Endodermal cell (in vitro differentiated cells): Measurements from ENCODE around the gene RYR2. TPM values are rescaled to one million over a fixed set of nuclear protein-coding genes. Genes with fewer than 3 reads are reported as not detected.

ENCODE experiments used
- DNase-seq: peaks from one replicate; pipeline ENCODE4 v3.0.0-alpha.2; 2017
- H3K27ac ChIP-seq: 2 replicates; pipeline ENCODE4 v1.5.1; 2013; ENCODE audit warnings: mild to moderate bottlenecking, low read depth, low read length, moderate library complexity
- H3K27me3 ChIP-seq: 2 replicates; pipeline ENCODE4 v1.6.1; 2013; ENCODE audit warnings: mild to moderate bottlenecking, low read length, moderate library complexity; ENCODE audit not compliant: insufficient read depth, control insufficient read depth, poor library complexity, severe bottlenecking
- H3K36me3 ChIP-seq: 2 replicates; pipeline ENCODE4 v1.7.0; 2013; ENCODE audit warnings: mild to moderate bottlenecking, low read length, moderate library complexity; ENCODE audit not compliant: control insufficient read depth, insufficient read depth
- H3K4me1 ChIP-seq: one replicate; pipeline ENCODE4 v1.7.0; 2013; ENCODE audit warnings: low read length; ENCODE audit not compliant: control insufficient read depth, insufficient read depth
- H3K4me3 ChIP-seq: 2 replicates; pipeline ENCODE4 v1.5.1; 2013; ENCODE audit warnings: mild to moderate bottlenecking, low read length, moderate library complexity
- H3K9ac ChIP-seq: 2 replicates; pipeline ENCODE4 v1.6.1; 2013; ENCODE audit warnings: mild to moderate bottlenecking, low read length, moderate library complexity; ENCODE audit not compliant: poor library complexity, severe bottlenecking; ENCODE audit errors: extremely low read depth
- H3K9me3 ChIP-seq: 2 replicates; pipeline ENCODE4 v1.6.1; 2013; ENCODE audit warnings: mild to moderate bottlenecking, low read length, moderate library complexity; ENCODE audit not compliant: control insufficient read depth
- H3K27ac Mint-ChIP-seq: 2 replicates; pipeline ENCODE4 v1.8.0; 2020; ENCODE audit warnings: mixed read lengths
- H3K27me3 Mint-ChIP-seq: 2 replicates; pipeline ENCODE4 v1.8.0; 2021; ENCODE audit warnings: mild to moderate bottlenecking, mixed read lengths; ENCODE audit not compliant: insufficient read depth
- H3K36me3 Mint-ChIP-seq: 2 replicates; pipeline ENCODE4 v1.8.0; 2020; ENCODE audit warnings: low read depth, mixed read lengths
- H3K4me1 Mint-ChIP-seq: 2 replicates; pipeline ENCODE4 v1.8.0; 2020; ENCODE audit warnings: mixed read lengths
- H3K4me3 Mint-ChIP-seq: 2 replicates; pipeline ENCODE4 v1.8.0; 2020; ENCODE audit warnings: mild to moderate bottlenecking, moderate library complexity, mixed read lengths
- H3K9me3 Mint-ChIP-seq: 2 replicates; pipeline ENCODE4 v1.8.0; 2020; ENCODE audit warnings: mild to moderate bottlenecking, mixed read lengths
- WGBS, 2 experiments: methylation state at CpG; one replicate each; pipeline versions ENCODE4 v1.1.5 to v1.1.7; 2013; ENCODE audit warnings: missing lambda C conversion rate in 2 of 2, mixed read lengths in 1 of 2; ENCODE audit not compliant: insufficient coverage in 1 of 2, insufficient read length in 1 of 2; 5-methylcytosine and 5-hydroxymethylcytosine counted together
- total RNA-seq, 2 donors: library from RNA; stranded (reverse); fragmentation: NEBNext Ultra II Directional in 1 of 2; extraction: Animal tissue kit (Norgen Biotek cat#: 25700) in 1 of 2; gene quantifications; 2 replicates in 1 of 2; 3 replicates in 1 of 2; pipeline ENCODE4 v1.2.1, GENCODE V29; 2021
- TF ChIP-seq, protein P1 (sequence below): fragments of 200-600 bp; sonication (generic); conservative IDR thresholded peaks from 2 replicates; pipeline ENCODE4 v1.5.0; 2021; ENCODE audit warnings: antibody characterized with exemption, mild to moderate bottlenecking

Gene RYR2
- total RNA-seq, 2 donors from 2014 or later = 0.95 to 2.4 TPM

DNA sequence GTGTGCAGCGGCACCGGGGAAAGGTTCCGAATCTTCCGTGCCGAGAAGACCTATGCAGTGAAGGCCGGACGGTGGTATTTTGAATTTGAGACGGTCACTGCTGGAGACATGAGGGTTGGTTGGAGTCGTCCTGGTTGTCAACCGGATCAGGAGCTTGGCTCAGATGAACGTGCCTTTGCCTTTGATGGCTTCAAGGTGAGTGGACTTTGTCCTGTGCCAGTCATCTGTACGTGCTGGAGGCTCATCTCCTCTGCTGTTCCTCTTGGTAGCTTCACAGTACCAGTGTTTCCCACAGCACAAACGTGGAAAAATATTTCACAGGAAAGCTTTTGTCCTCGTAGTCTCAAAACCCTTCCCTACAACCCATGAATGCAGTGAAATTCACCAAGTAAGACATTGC lies 524.6 kb downstream of the RYR2 start:
- Mint-ChIP-seq H3K27ac (no peak overlapping the region), H3K9me3 (no peaks in the 10 kb centered on the region), H3K4me1 (no peaks in the 10 kb centered on the region), H3K36me3 (no peaks in the 10 kb centered on the region), H3K4me3 (no peak overlapping the region), H3K27me3 (no peaks in the 10 kb centered on the region)
- no peaks in the 10 kb centered on the region for H3K4me1 ChIP-seq
- TF ChIP-seq, protein P1, sequence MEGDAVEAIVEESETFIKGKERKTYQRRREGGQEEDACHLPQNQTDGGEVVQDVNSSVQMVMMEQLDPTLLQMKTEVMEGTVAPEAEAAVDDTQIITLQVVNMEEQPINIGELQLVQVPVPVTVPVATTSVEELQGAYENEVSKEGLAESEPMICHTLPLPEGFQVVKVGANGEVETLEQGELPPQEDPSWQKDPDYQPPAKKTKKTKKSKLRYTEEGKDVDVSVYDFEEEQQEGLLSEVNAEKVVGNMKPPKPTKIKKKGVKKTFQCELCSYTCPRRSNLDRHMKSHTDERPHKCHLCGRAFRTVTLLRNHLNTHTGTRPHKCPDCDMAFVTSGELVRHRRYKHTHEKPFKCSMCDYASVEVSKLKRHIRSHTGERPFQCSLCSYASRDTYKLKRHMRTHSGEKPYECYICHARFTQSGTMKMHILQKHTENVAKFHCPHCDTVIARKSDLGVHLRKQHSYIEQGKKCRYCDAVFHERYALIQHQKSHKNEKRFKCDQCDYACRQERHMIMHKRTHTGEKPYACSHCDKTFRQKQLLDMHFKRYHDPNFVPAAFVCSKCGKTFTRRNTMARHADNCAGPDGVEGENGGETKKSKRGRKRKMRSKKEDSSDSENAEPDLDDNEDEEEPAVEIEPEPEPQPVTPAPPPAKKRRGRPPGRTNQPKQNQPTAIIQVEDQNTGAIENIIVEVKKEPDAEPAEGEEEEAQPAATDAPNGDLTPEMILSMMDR = no peak
- no peak overlapping the region for H3K27ac ChIP-seq
- DNase-seq = no peak
- no peaks in the 10 kb centered on the region for H3K9me3 ChIP-seq
- no peak overlapping the region for H3K9ac ChIP-seq
- no peak overlapping the region for H3K4me3 ChIP-seq
- H3K27me3 ChIP-seq = no peaks in the 10 kb centered on the region
- 92 to 99% methylated on average over 10 to 14 of the region's 14 CpGs for WGBS, 2 experiments
- H3K36me3 ChIP-seq = no peaks in the 10 kb centered on the region

DNA sequence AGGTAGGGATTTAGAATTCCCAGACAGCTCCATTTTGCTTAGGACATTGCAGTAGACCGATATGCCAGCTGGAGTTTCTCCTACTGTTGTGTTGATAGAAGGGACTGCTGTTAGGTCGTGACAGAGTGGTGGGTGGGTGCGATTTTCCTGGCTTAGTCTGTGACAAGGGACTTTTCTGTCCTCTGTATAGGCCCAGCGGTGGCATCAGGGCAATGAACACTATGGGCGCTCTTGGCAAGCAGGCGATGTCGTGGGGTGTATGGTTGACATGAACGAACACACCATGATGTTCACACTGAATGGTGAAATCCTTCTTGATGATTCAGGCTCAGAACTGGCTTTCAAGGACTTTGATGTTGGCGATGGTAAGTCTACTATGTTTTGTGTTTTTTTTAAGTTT lies 527.0 kb downstream of the RYR2 start:
- TF ChIP-seq, protein P1 = no peak
- no peak for DNase-seq
- Histone ChIP-seq H3K27ac (no peak overlapping the region), H3K9me3 (no peaks in the 10 kb centered on the region), H3K27me3 (no peaks in the 10 kb centered on the region), H3K4me3 (no peak overlapping the region), H3K4me1 (no peaks in the 10 kb centered on the region), H3K9ac (no peak overlapping the region), H3K36me3 (no peaks in the 10 kb centered on the region)
- no peaks in the 10 kb centered on the region for H3K4me1 Mint-ChIP-seq
- 80 to 81% methylated on average over 5 to 9 of the region's 9 CpGs for WGBS, 2 experiments
- no peak overlapping the region for H3K4me3 Mint-ChIP-seq
- no peaks in the 10 kb centered on the region for H3K36me3 Mint-ChIP-seq
- H3K9me3 Mint-ChIP-seq = no peaks in the 10 kb centered on the region
- H3K27ac Mint-ChIP-seq = no peak overlapping the region
- no peaks in the 10 kb centered on the region for H3K27me3 Mint-ChIP-seq

- H3K9me3 ChIP-seq = no peaks in the 10 kb centered on the region
- H3K27ac ChIP-seq = no peak overlapping the region
- H3K4me3 ChIP-seq = no peak overlapping the region
- H3K4me1 ChIP-seq = no peaks in the 10 kb centered on the region
- H3K9me3 Mint-ChIP-seq = no peaks in the 10 kb centered on the region
- no peaks in the 10 kb centered on the region for H3K27me3 ChIP-seq
- no peak overlapping the region for H3K4me3 Mint-ChIP-seq
- peak; percentile 63 for DNase-seq
- WGBS, 2 experiments = 86 to 91% methylated on average over 3 to 5 of the region's 5 CpGs
- H3K9ac ChIP-seq = no peak overlapping the region
- H3K36me3 ChIP-seq = no peaks in the 10 kb centered on the region
- H3K4me1 Mint-ChIP-seq = no peaks in the 10 kb centered on the region
- no peak overlapping the region for H3K27ac Mint-ChIP-seq
- H3K27me3 Mint-ChIP-seq = no peaks in the 10 kb centered on the region
- peaks cover 2% of the 10 kb centered on the region for H3K36me3 Mint-ChIP-seq
- TF ChIP-seq, protein P1 = peak; percentile 65
These were observed 528.5 kb downstream of the RYR2 start for GRCh38 chr1:237570530-237570929.
